H1 (cell line): Measurements from ENCODE around the gene MRPL19. TPM values are rescaled to one million over a fixed set of nuclear protein-coding genes. Genes with fewer than 3 reads are reported as not detected.

ENCODE experiments used
- BCL11A ChIP-seq, 2 experiments: IDR thresholded peaks; one replicate each; pipeline ENCODE4 v1.6.1; 2011; ENCODE audit warnings: low read depth in 2 of 2, low read length in 2 of 2, mild to moderate bottlenecking in 2 of 2
- CBX8 ChIP-seq: fragments of 300-800, 300-1000 bp; sonication (generic); IDR thresholded peaks from 2 replicates; pipeline ENCODE4 v1.7.1; 2016; ENCODE audit warnings: low read depth, low read length, borderline replicate concordance
- KDM1A ChIP-seq: fragments of 200-600, 300-600 bp; sonication (generic); IDR thresholded peaks from 2 replicates; pipeline ENCODE4 v1.7.1; 2016; ENCODE audit warnings: mild to moderate bottlenecking, low read length, borderline replicate concordance
- KDM5A ChIP-seq: fragments of 200-600 bp; IDR thresholded peaks from 2 replicates; pipeline ENCODE4 v1.7.1; 2012; ENCODE audit warnings: mild to moderate bottlenecking, low read length, inconsistent platforms, mixed read lengths
- SIRT6 ChIP-seq: IDR thresholded peaks from one replicate; pipeline ENCODE4 v1.7.1; 2012; ENCODE audit warnings: low read length, inconsistent platforms
- ZNF274 ChIP-seq: IDR thresholded peaks from 2 replicates; pipeline ENCODE4 v1.7.0; 2012; ENCODE audit warnings: low read length, borderline replicate concordance; ENCODE audit errors: extremely low read depth
- polyA plus RNA-seq, 7 experiments: library from polyadenylated mRNA; depleted of rRNA in 3 of 7; stranded (reverse) in 5 of 7; unstranded in 2 of 7; fragments of >200 nt in 5 of 7; fragments of 200-250 nt in 2 of 7; gene quantifications; 1 replicate in 5 of 7; 2 replicates in 1 of 7; 4 replicates in 1 of 7; pipeline versions ENCODE4 v1.2.1 to v1.2.3, GENCODE V29; 2011 to 2013; ENCODE audit warnings: missing spikeins in 2 of 7, mixed read lengths in 2 of 7
- total RNA-seq: library from RNA; stranded (reverse); fragmentation: NEBNext Ultra II Directional; extraction: Animal tissue kit (Norgen Biotek cat#: 25700); gene quantifications from 2 replicates; pipeline ENCODE4 v1.2.1, GENCODE V29; 2021
- TF ChIP-seq, protein P1 (sequence below): fragments of 300-600 bp; sonication (generic); IDR thresholded peaks from 2 replicates; pipeline ENCODE4 v1.7.1; 2012; ENCODE audit warnings: low read length, moderate library complexity, mild to moderate bottlenecking, inconsistent platforms; ENCODE audit not compliant: insufficient replicate concordance
- TF ChIP-seq, protein P2 (sequence below): IDR thresholded peaks from 2 replicates; pipeline ENCODE4 v1.6.1; 2012; ENCODE audit warnings: inconsistent platforms

Gene MRPL19
- total and polyA plus RNA-seq, 2 of the 8 experiments (the other 6 are each of a cell fraction or from before 2014, with no cell fraction given) = 18.1 to 75.2 TPM

DNA sequence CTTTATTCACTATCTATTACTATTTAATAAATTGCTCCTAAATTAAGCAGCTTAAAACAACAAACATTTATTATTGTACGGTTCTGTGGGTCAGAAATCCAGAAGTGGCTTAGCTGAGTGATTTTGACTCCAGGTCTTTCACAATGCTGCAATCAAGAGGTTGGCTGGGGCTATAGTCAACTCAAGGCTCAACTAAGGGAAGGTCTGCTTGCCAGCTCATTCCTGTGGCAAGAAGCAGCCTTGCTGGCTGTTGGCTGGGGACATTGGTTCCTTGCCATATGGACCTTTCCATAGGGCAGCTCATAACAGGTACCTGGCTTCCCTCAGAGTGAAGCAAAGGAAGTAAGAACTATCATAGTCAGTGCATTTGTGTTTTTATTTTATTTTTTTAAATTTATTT lies 5.0 kb upstream of the MRPL19 start (continued):
- TF ChIP-seq, protein P1, sequence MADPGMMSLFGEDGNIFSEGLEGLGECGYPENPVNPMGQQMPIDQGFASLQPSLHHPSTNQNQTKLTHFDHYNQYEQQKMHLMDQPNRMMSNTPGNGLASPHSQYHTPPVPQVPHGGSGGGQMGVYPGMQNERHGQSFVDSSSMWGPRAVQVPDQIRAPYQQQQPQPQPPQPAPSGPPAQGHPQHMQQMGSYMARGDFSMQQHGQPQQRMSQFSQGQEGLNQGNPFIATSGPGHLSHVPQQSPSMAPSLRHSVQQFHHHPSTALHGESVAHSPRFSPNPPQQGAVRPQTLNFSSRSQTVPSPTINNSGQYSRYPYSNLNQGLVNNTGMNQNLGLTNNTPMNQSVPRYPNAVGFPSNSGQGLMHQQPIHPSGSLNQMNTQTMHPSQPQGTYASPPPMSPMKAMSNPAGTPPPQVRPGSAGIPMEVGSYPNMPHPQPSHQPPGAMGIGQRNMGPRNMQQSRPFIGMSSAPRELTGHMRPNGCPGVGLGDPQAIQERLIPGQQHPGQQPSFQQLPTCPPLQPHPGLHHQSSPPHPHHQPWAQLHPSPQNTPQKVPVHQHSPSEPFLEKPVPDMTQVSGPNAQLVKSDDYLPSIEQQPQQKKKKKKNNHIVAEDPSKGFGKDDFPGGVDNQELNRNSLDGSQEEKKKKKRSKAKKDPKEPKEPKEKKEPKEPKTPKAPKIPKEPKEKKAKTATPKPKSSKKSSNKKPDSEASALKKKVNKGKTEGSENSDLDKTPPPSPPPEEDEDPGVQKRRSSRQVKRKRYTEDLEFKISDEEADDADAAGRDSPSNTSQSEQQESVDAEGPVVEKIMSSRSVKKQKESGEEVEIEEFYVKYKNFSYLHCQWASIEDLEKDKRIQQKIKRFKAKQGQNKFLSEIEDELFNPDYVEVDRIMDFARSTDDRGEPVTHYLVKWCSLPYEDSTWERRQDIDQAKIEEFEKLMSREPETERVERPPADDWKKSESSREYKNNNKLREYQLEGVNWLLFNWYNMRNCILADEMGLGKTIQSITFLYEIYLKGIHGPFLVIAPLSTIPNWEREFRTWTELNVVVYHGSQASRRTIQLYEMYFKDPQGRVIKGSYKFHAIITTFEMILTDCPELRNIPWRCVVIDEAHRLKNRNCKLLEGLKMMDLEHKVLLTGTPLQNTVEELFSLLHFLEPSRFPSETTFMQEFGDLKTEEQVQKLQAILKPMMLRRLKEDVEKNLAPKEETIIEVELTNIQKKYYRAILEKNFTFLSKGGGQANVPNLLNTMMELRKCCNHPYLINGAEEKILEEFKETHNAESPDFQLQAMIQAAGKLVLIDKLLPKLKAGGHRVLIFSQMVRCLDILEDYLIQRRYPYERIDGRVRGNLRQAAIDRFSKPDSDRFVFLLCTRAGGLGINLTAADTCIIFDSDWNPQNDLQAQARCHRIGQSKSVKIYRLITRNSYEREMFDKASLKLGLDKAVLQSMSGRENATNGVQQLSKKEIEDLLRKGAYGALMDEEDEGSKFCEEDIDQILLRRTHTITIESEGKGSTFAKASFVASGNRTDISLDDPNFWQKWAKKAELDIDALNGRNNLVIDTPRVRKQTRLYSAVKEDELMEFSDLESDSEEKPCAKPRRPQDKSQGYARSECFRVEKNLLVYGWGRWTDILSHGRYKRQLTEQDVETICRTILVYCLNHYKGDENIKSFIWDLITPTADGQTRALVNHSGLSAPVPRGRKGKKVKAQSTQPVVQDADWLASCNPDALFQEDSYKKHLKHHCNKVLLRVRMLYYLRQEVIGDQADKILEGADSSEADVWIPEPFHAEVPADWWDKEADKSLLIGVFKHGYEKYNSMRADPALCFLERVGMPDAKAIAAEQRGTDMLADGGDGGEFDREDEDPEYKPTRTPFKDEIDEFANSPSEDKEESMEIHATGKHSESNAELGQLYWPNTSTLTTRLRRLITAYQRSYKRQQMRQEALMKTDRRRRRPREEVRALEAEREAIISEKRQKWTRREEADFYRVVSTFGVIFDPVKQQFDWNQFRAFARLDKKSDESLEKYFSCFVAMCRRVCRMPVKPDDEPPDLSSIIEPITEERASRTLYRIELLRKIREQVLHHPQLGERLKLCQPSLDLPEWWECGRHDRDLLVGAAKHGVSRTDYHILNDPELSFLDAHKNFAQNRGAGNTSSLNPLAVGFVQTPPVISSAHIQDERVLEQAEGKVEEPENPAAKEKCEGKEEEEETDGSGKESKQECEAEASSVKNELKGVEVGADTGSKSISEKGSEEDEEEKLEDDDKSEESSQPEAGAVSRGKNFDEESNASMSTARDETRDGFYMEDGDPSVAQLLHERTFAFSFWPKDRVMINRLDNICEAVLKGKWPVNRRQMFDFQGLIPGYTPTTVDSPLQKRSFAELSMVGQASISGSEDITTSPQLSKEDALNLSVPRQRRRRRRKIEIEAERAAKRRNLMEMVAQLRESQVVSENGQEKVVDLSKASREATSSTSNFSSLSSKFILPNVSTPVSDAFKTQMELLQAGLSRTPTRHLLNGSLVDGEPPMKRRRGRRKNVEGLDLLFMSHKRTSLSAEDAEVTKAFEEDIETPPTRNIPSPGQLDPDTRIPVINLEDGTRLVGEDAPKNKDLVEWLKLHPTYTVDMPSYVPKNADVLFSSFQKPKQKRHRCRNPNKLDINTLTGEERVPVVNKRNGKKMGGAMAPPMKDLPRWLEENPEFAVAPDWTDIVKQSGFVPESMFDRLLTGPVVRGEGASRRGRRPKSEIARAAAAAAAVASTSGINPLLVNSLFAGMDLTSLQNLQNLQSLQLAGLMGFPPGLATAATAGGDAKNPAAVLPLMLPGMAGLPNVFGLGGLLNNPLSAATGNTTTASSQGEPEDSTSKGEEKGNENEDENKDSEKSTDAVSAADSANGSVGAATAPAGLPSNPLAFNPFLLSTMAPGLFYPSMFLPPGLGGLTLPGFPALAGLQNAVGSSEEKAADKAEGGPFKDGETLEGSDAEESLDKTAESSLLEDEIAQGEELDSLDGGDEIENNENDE = no peak
- TF ChIP-seq KDM5A (no peak), BCL11A (IDR thresholded peaks at IDR 0.05; ENCODE audit: low read depth in 2 of 2, low read length in 2 of 2) (no peak), ZNF274 (no peak), SIRT6 (no peak), KDM1A (no peak), CBX8 (no peak)
- TF ChIP-seq, protein P2, sequence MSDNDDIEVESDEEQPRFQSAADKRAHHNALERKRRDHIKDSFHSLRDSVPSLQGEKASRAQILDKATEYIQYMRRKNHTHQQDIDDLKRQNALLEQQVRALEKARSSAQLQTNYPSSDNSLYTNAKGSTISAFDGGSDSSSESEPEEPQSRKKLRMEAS = no peak
